Astrocyte (in vitro differentiated cells and primary cell): ENCODE data around the gene FOXK2. TPM values are rescaled to one million over a fixed set of nuclear protein-coding genes. Genes with fewer than 3 reads are reported as not detected.

ENCODE experiments used
- DNase-seq: peaks from one replicate; pipeline ENCODE4 v3.0.0-alpha.2; 2010; ENCODE audit warnings: low read depth
- FAIRE-seq: peaks from 2 replicates; lab custom pipeline; 2011; peaks lifted over from hg19 to GRCh38; lab: Jason Lieb, UNC
- H2AFZ ChIP-seq: 2 replicates; pipeline ENCODE4 v1.6.0; 2012; ENCODE audit warnings: low read depth, low read length, inconsistent platforms
- H3K27ac ChIP-seq: 2 replicates; pipeline ENCODE4 v1.5.1; 2011; ENCODE audit warnings: low read depth, low read length, inconsistent platforms
- H3K27me3 ChIP-seq: 2 replicates; pipeline ENCODE4 v1.6.0; 2011; ENCODE audit warnings: low read length, inconsistent platforms; ENCODE audit not compliant: insufficient read depth
- H3K36me3 ChIP-seq: 2 replicates; pipeline ENCODE4 v1.5.1; 2011; ENCODE audit warnings: low read length, inconsistent platforms; ENCODE audit not compliant: insufficient read depth
- H3K4me1 ChIP-seq: 2 replicates; pipeline ENCODE4 v1.5.1; 2011; ENCODE audit warnings: low read length, inconsistent platforms; ENCODE audit not compliant: insufficient read depth
- H3K4me2 ChIP-seq: 2 replicates; pipeline ENCODE4 v1.6.0; 2012; ENCODE audit warnings: low read length, inconsistent platforms
- H3K4me3 ChIP-seq: 2 replicates; pipeline ENCODE4 v1.5.1; 2011; ENCODE audit warnings: low read depth, mild to moderate bottlenecking, low read length, inconsistent platforms; ENCODE audit not compliant: insufficient read depth
- H3K79me2 ChIP-seq: 2 replicates; pipeline ENCODE4 v1.6.0; 2012; ENCODE audit warnings: mild to moderate bottlenecking, low read length, inconsistent platforms; ENCODE audit not compliant: insufficient read depth
- H3K9ac ChIP-seq: 2 replicates; pipeline ENCODE4 v1.6.0; 2012; ENCODE audit warnings: mild to moderate bottlenecking, low read length, inconsistent platforms
- H3K9me3 ChIP-seq: 2 replicates; pipeline ENCODE4 v1.5.1; 2012; ENCODE audit warnings: low read depth, mild to moderate bottlenecking, low read length, inconsistent platforms; ENCODE audit not compliant: insufficient read depth
- H4K20me1 ChIP-seq: 2 replicates; pipeline ENCODE4 v1.6.0; 2012; ENCODE audit warnings: low read length, inconsistent platforms; ENCODE audit not compliant: insufficient read depth
- H3K27ac Mint-ChIP-seq: one replicate; pipeline ENCODE4 v1.8.0; 2021; ENCODE audit warnings: mild to moderate bottlenecking, mixed read lengths; ENCODE audit not compliant: unreplicated experiment
- H3K27me3 Mint-ChIP-seq: one replicate; pipeline ENCODE4 v1.8.0; 2021; ENCODE audit warnings: low read depth, mixed read lengths; ENCODE audit not compliant: unreplicated experiment
- H3K36me3 Mint-ChIP-seq: one replicate; pipeline ENCODE4 v1.8.0; 2021; ENCODE audit warnings: low read depth, mixed read lengths; ENCODE audit not compliant: unreplicated experiment
- H3K4me1 Mint-ChIP-seq: one replicate; pipeline ENCODE4 v1.8.0; 2021; ENCODE audit warnings: low read depth, mixed read lengths; ENCODE audit not compliant: unreplicated experiment
- H3K4me3 Mint-ChIP-seq: one replicate; pipeline ENCODE4 v1.8.0; 2021; ENCODE audit warnings: mild to moderate bottlenecking, moderate library complexity, mixed read lengths; ENCODE audit not compliant: unreplicated experiment
- H3K9me3 Mint-ChIP-seq: one replicate; pipeline ENCODE4 v1.8.0; 2021; ENCODE audit warnings: mild to moderate bottlenecking, mixed read lengths; ENCODE audit not compliant: unreplicated experiment
- EZH2 ChIP-seq: IDR thresholded peaks from 2 replicates; pipeline ENCODE4 v1.6.1; 2012; ENCODE audit warnings: mild to moderate bottlenecking, low read length, inconsistent platforms; ENCODE audit not compliant: insufficient read depth
- total RNA-seq: library from RNA; stranded (reverse); gene quantifications from 2 replicates; pipeline ENCODE4 v1.2.1, GENCODE V29; 2021
- TF ChIP-seq, protein P1 (sequence below): IDR thresholded peaks from 2 replicates; pipeline ENCODE4 v1.5.1; 2011; ENCODE audit warnings: low read depth, mild to moderate bottlenecking, inconsistent platforms, low read length, moderate library complexity; ENCODE audit not compliant: insufficient read depth

FOXK2 gene
- total RNA-seq, 1 donor from 2014 or later, result 68.0 TPM

DNA sequence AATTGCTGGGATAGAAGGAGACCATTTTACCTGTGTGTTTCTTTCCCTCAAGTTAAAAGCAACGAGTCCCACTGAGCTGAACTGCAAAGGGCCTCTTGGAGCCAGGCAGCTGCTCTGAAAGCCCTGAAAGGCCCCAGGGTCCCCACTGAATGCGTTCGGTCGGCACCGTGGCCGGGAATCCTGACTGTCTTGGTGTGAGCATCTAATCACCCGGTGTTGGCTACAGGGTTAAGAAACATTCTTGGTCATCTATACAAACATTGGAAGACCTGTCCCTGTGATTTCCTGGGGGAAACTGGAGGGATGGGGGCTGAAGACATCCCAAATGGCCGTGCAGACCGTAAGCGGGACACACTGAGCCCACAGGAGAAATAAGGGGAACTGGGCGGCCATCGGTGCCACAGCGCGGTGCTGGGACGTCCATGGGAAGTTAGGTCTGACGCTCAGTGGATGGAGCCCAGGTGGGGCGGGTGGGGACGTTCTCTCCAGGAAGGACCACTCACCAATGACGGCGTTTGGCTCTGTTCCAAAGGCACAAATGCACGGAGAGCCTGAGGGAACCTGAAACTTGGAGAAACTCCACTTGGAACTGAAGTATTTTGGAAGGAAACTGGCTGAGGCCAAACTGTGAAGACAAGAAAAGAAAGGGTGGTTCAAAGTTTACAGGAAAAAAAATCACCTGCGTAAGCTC is 96.6 kb downstream of the FOXK2 start:
- DNase-seq, result no peak
- peak overlapping the region; percentile 18 for H3K27ac Mint-ChIP-seq

DNA sequence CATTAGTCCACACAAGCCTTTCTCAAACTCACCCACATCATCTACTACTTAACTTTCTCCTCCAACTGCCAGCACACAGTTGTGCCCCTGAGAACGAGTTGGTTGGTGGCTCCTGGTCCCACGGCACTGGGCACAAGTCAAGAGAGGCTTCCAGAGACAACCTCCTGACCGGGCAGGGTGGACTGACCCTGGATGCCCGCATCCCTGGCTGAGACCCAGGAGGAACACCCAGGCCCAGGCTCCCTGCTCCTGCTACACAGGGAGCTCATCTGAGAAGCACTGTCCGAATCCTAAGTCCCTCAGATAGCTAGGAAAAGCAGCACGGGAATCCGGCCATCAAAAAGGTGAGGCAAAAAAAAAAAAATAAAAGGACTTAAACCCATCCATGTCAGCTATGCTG is 99.7 kb downstream of the FOXK2 start:
- Histone ChIP-seq H3K79me2 (peaks cover 7% of the 10 kb centered on the region), H3K9ac (no peak overlapping the region), H3K4me1 (no peaks in the 10 kb centered on the region), H3K27me3 (no peaks in the 10 kb centered on the region), H3K27ac (no peak overlapping the region), H3K9me3 (no peaks in the 10 kb centered on the region), H2AFZ (no peak overlapping the region), H3K4me3 (no peak overlapping the region), H3K36me3 (peaks cover 32% of the 10 kb centered on the region), H4K20me1 (peaks cover 44% of the 10 kb centered on the region), H3K4me2 (no peak overlapping the region)
- no peak overlapping the region for H3K27ac Mint-ChIP-seq
- no peaks in the 10 kb centered on the region for H3K4me1 Mint-ChIP-seq
- DNase-seq, result no peak
- no peak overlapping the region for H3K4me3 Mint-ChIP-seq
- TF ChIP-seq, protein P1, sequence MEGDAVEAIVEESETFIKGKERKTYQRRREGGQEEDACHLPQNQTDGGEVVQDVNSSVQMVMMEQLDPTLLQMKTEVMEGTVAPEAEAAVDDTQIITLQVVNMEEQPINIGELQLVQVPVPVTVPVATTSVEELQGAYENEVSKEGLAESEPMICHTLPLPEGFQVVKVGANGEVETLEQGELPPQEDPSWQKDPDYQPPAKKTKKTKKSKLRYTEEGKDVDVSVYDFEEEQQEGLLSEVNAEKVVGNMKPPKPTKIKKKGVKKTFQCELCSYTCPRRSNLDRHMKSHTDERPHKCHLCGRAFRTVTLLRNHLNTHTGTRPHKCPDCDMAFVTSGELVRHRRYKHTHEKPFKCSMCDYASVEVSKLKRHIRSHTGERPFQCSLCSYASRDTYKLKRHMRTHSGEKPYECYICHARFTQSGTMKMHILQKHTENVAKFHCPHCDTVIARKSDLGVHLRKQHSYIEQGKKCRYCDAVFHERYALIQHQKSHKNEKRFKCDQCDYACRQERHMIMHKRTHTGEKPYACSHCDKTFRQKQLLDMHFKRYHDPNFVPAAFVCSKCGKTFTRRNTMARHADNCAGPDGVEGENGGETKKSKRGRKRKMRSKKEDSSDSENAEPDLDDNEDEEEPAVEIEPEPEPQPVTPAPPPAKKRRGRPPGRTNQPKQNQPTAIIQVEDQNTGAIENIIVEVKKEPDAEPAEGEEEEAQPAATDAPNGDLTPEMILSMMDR, result no peak
- no peak for TF ChIP-seq EZH2
- H3K27me3 Mint-ChIP-seq, result no peaks in the 10 kb centered on the region
- no peaks in the 10 kb centered on the region for H3K9me3 Mint-ChIP-seq
- peaks cover 17% of the 10 kb centered on the region for H3K36me3 Mint-ChIP-seq
- no peak for FAIRE-seq

More for the DNA sequence above, 96.6 kb downstream of the FOXK2 start:
- Histone ChIP-seq H3K9ac (no peak overlapping the region), H3K4me2 (no peak overlapping the region), H3K27me3 (no peaks in the 10 kb centered on the region), H3K9me3 (no peaks in the 10 kb centered on the region), H3K79me2 (no peaks in the 10 kb centered on the region), H3K27ac (no peak overlapping the region), H3K4me3 (no peak overlapping the region), H3K36me3 (peaks cover 17% of the 10 kb centered on the region), H2AFZ (no peak overlapping the region), H3K4me1 (no peaks in the 10 kb centered on the region), H4K20me1 (peaks cover 32% of the 10 kb centered on the region)
- TF ChIP-seq, protein P1, result no peak
- no peak for TF ChIP-seq EZH2
- H3K4me3 Mint-ChIP-seq, result no peak overlapping the region
- H3K9me3 Mint-ChIP-seq, result no peaks in the 10 kb centered on the region
- no peak for FAIRE-seq
- H3K36me3 Mint-ChIP-seq, result peaks cover 21% of the 10 kb centered on the region
- H3K27me3 Mint-ChIP-seq, result no peaks in the 10 kb centered on the region
- peaks cover 5% of the 10 kb centered on the region for H3K4me1 Mint-ChIP-seq

DNA sequence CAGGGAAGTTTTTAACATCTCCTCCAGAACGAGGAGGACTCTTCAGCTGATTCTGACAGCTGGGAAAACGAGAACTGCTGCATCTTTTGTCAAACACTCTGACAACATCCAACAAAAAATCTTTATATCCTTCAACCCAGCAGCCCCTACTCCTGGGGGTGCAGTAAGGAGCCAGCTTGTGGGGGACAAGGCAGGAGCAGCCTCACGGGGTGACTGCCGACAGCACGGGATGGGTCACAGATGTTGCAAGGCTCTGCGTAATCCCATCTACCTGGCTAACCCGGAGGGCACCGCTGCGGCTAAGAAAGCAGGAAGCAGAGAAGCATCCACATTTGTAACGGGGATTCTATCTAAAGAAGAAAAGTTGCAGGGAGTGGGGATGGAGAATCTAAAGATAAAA is 100.1 kb downstream of the FOXK2 start:
- TF ChIP-seq, protein P1, result no peak
- no peak for TF ChIP-seq EZH2
- Mint-ChIP-seq H3K27ac (no peak overlapping the region), H3K27me3 (no peaks in the 10 kb centered on the region), H3K4me1 (no peaks in the 10 kb centered on the region), H3K36me3 (peaks cover 17% of the 10 kb centered on the region), H3K4me3 (no peak overlapping the region), H3K9me3 (no peaks in the 10 kb centered on the region)
- Histone ChIP-seq H3K9me3 (no peaks in the 10 kb centered on the region), H3K36me3 (peaks cover 29% of the 10 kb centered on the region), H3K27me3 (no peaks in the 10 kb centered on the region), H3K4me3 (no peak overlapping the region), H3K4me2 (no peak overlapping the region), H3K79me2 (peaks cover 7% of the 10 kb centered on the region), H2AFZ (no peak overlapping the region), H3K27ac (no peak overlapping the region), H4K20me1 (peaks cover 44% of the 10 kb centered on the region), H3K9ac (no peak overlapping the region), H3K4me1 (no peaks in the 10 kb centered on the region)
- DNase-seq (no peak), FAIRE-seq (no peak)
